MCF 10A (cell line): ENCODE results near the gene PTTG2. TPM values are rescaled to one million over a fixed set of nuclear protein-coding genes. Genes with fewer than 3 reads are reported as not detected.

Experiments used
- BruUV-seq: library from RNA; stranded (reverse); fragments of 400-500 nt; replicated peaks from 2 replicates; lab custom pipeline; 2021; lab: Mats Ljungman, UMichigan
- CTCF ChIA-PET: fragments of 300-600 bp; sonication (Branson Sonifier 250); formaldehyde crosslinking; extraction: SDS; loops from one replicate; lab custom pipeline; 2021; ENCODE audit warnings: antibody characterized with exemption, inconsistent platforms; lab: Yijun Ruan, JAX
- POLR2A ChIA-PET: fragments of 300-600, 350-650 bp; sonication (Branson Sonifier 250); formaldehyde crosslinking; extraction: SDS; loops from one replicate; lab custom pipeline; 2020; ENCODE audit warnings: antibody characterized with exemption, inconsistent platforms; lab: Yijun Ruan, JAX
- DNase-seq: peaks from one replicate; pipeline ENCODE4 v3.0.0-alpha.2; 2018; ENCODE audit not compliant: unreplicated experiment
- H3K27ac Mint-ChIP-seq: one replicate; pipeline ENCODE4 v1.8.0; 2022; ENCODE audit warnings: mild to moderate bottlenecking, low read depth, mixed read lengths; ENCODE audit not compliant: unreplicated experiment
- H3K27me3 Mint-ChIP-seq: one replicate; pipeline ENCODE4 v1.8.0; 2022; ENCODE audit warnings: mixed read lengths; ENCODE audit not compliant: insufficient read depth, unreplicated experiment
- H3K36me3 Mint-ChIP-seq: one replicate; pipeline ENCODE4 v1.8.0; 2022; ENCODE audit warnings: mild to moderate bottlenecking, moderate library complexity, mixed read lengths; ENCODE audit not compliant: insufficient read depth, unreplicated experiment
- H3K4me1 Mint-ChIP-seq: one replicate; pipeline ENCODE4 v1.8.0; 2022; ENCODE audit warnings: mixed read lengths; ENCODE audit not compliant: insufficient read depth, unreplicated experiment
- H3K4me3 Mint-ChIP-seq: one replicate; pipeline ENCODE4 v1.8.0; 2022; ENCODE audit warnings: mild to moderate bottlenecking, moderate library complexity, mixed read lengths; ENCODE audit not compliant: unreplicated experiment
- H3K9me3 Mint-ChIP-seq: one replicate; pipeline ENCODE4 v1.8.0; 2022; ENCODE audit warnings: mixed read lengths; ENCODE audit not compliant: unreplicated experiment
- CTCF ChIP-seq: fragments of 200-600 bp; IDR thresholded peaks from one replicate; pipeline ENCODE4 v1.8.0; 2022; ENCODE audit warnings: antibody characterized with exemption, mild to moderate bottlenecking; ENCODE audit not compliant: unreplicated experiment
- intact Hi-C: fragments of 100-400 bp; cut with micrococcal nuclease; formaldehyde crosslinking; loops from 2 replicates; pipeline ENCODE4 v1.14.1; 2022
- total RNA-seq: library from RNA; stranded (reverse); gene quantifications from 2 replicates; pipeline ENCODE4 v1.2.3, GENCODE V29; 2022

Gene PTTG2
- total RNA-seq, 1 experiment from 2014 or later, result not detected

- Mint-ChIP-seq H3K4me3 (no peak overlapping the region), H3K27me3 (no peaks in the 10 kb centered on the region), H3K36me3 (no peaks in the 10 kb centered on the region), H3K27ac (no peak overlapping the region), H3K9me3 (no peaks in the 10 kb centered on the region), H3K4me1 (peaks cover 9% of the 10 kb centered on the region)
- TF ChIP-seq CTCF, result no peak
- no peak for DNase-seq
- ChIA-PET POLR2A (interaction anchor here (0.6 to 0.7 kb wide), 2 partner anchors 21 to 156 kb away, joined by 3 to 4 read pairs; no protein-coding TSS in a partner anchor), CTCF (interaction anchor here (0.5 to 1.8 kb wide), 4 partner anchors 158 to 701 kb away, joined by 3 to 7 read pairs (median 5); no protein-coding TSS in a partner anchor)
- intact Hi-C loops, result no loop called here
- BruUV-seq, result no TSS peak
Measured at GRCh38 chr4:37981844-37982720, 21.9 kb downstream of the PTTG2 start.

- DNase-seq, result no peak
- peaks cover 9% of the 10 kb centered on the region for H3K4me1 Mint-ChIP-seq
- ChIA-PET POLR2A (no interaction called here), CTCF (interaction anchor here (0.6 to 1.8 kb wide), 3 partner anchors 10 to 380 kb away, joined by 3 to 7 read pairs (median 3); no protein-coding TSS in a partner anchor)
- H3K27ac Mint-ChIP-seq, result no peak overlapping the region
- no TSS peak for BruUV-seq
- no peak for TF ChIP-seq CTCF
- H3K9me3 Mint-ChIP-seq, result no peaks in the 10 kb centered on the region
- H3K36me3 Mint-ChIP-seq, result no peaks in the 10 kb centered on the region
- H3K27me3 Mint-ChIP-seq, result no peaks in the 10 kb centered on the region
- intact Hi-C loops, result no loop called here
- no peak overlapping the region for H3K4me3 Mint-ChIP-seq
Measured at GRCh38 chr4:37982736-37983135, 22.5 kb downstream of the PTTG2 start.

GRCh38 chr4:37983951-37984350 lies 23.8 kb downstream of the PTTG2 start:
- no peak for DNase-seq
- Mint-ChIP-seq H3K27me3 (no peaks in the 10 kb centered on the region), H3K9me3 (no peaks in the 10 kb centered on the region), H3K4me1 (peaks cover 9% of the 10 kb centered on the region), H3K36me3 (no peaks in the 10 kb centered on the region), H3K4me3 (no peak overlapping the region), H3K27ac (no peak overlapping the region)
- TF ChIP-seq CTCF, result no peak
- CTCF ChIA-PET, result no interaction called here
- no TSS peak for BruUV-seq
- POLR2A ChIA-PET, result interaction anchor here (0.7 to 1.2 kb wide), 2 partner anchors 156 to 190 kb away, joined by 3 read pairs; no protein-coding TSS in a partner anchor
- intact Hi-C loops, result no loop called here

GRCh38 chr4:37985730-37986275 lies 25.6 kb downstream of the PTTG2 start:
- ChIA-PET POLR2A (no interaction called here), CTCF (interaction anchor here (1.0 kb wide), 1 partner anchor 34 kb away, joined by 3 read pairs; no protein-coding TSS in a partner anchor)
- no peak for TF ChIP-seq CTCF
- Mint-ChIP-seq H3K36me3 (no peaks in the 10 kb centered on the region), H3K4me1 (peaks cover 9% of the 10 kb centered on the region), H3K4me3 (no peak overlapping the region), H3K27me3 (no peaks in the 10 kb centered on the region), H3K27ac (no peak overlapping the region), H3K9me3 (no peaks in the 10 kb centered on the region)
- no peak for DNase-seq
- intact Hi-C loops, result no loop called here
- no TSS peak for BruUV-seq
